Measurements from ENCODE around the gene PDE5A. TPM values are rescaled to one million over a fixed set of nuclear protein-coding genes. Genes with fewer than 3 reads are reported as not detected.

Gene PDE5A
- polyA plus RNA-seq, 1 of the 3 experiments (the other 2 are of a cell fraction): 6.4 TPM

DNA sequence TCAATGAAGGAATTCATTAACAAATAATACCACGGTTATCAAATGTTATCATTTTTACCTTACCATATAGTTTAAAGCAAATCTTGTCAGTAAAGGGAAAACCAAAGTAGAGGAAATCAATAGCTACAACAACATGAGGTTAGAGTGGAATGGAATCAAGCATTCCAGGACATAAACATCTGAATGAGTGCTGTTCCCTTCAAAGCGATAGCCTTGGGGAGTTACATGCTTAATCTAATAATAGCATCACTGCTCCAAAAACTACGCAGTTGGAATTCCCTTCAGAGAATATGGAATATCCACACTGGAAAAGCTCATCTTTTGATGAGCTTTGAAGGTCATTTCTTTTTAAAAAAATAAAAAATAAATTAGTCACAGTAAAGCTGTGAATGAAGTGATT is 31.2 kb downstream of the PDE5A start:
- no peak for TF ChIP-seq POLR2AphosphoS5 (IDR thresholded peaks at IDR 0.05; ENCODE audit: low read depth, low read length)
- TF ChIP-seq EP300 (IDR thresholded peaks at IDR 0.05; ENCODE audit: borderline replicate concordance in 1 of 2, low read depth in 1 of 2, low read length in 1 of 2): no peak
- no peak for TF ChIP-seq TEAD4 (IDR thresholded peaks at IDR 0.05; ENCODE audit: borderline replicate concordance, insufficient read depth)
- TF ChIP-seq RFX5 (IDR thresholded peaks at IDR 0.05; ENCODE audit: low read length): no peak
- no peak for TF ChIP-seq SMC3 (IDR thresholded peaks at IDR 0.05; ENCODE audit: low read depth, low read length)
- TF ChIP-seq, protein P1, sequence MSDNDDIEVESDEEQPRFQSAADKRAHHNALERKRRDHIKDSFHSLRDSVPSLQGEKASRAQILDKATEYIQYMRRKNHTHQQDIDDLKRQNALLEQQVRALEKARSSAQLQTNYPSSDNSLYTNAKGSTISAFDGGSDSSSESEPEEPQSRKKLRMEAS (IDR thresholded peaks at IDR 0.05; ENCODE audit: low read depth): no peak
- Histone ChIP-seq H3K4me2 (no peak overlapping the region), H3F3A (replicated peaks; ENCODE audit: insufficient read depth) (no peaks in the 10 kb centered on the region), H3K9ac (no peak overlapping the region), H2AFZ (ENCODE audit: low read depth) (no peak overlapping the region), H4K20me1 (ENCODE audit: insufficient read depth) (no peaks in the 10 kb centered on the region), H3K27ac (ENCODE audit: low read depth in 2 of 2, low read length in 1 of 2) (no peak overlapping the region), H3K9me3 (no peaks in the 10 kb centered on the region; the same call in 1 of the 2 replicates), H3K36me3 (replicated peaks in 1 of 2; ENCODE audit: control insufficient read depth in 1 of 2, insufficient read depth in 2 of 2, low read length in 1 of 2) (peaks cover 10 to 14% of the 10 kb centered on the region in 2 experiments), H3K9me2 (no peaks in the 10 kb centered on the region), H3K27me3 (ENCODE audit: insufficient read depth) (no peaks in the 10 kb centered on the region), H3K4me1 (ENCODE audit: control insufficient read depth in 1 of 2, insufficient read depth in 2 of 2, low read depth in 1 of 2, low read length in 1 of 2) (no peaks in the 10 kb centered on the region), H3K4me3 (ENCODE audit: low read depth in 2 of 2, low read length in 1 of 2) (no peak overlapping the region), H3K79me2 (ENCODE audit: insufficient read depth) (no peaks in the 10 kb centered on the region)
- WGBS (ENCODE audit: low lambda C conversion rate): 86% methylated on average over 3 of the region's 3 CpGs
- no peak for DNase-seq
- POLR2A ChIA-PET: no interaction called here
- CTCF ChIA-PET: interaction anchor here (0.7 to 1.5 kb wide), 2 partner anchors 31 kb away, joined by 3 to 12 read pairs; partner anchors contain the start of gene PDE5A

DNA sequence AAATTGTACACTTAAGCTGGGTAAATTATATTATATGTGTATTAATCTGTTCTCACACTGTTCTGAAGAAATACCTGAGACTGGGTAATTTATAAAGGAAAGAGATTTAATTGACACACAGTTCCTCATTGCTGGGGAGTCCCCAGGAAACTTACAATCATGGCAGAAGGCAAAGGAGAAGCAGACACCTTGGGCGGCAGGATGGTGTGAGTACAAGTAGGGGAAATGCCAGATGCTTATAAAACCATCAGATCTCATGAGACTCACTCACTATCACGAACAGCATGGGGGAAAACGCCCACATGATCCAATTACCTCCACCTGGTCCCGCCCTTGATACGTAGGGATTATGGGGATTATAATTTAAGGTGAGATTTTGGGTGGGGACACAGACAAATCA is 34.9 kb downstream of the PDE5A start:
- TF ChIP-seq REST (IDR thresholded peaks at IDR 0.05; ENCODE audit: low read depth, low read length) (no peak), MEF2A (IDR thresholded peaks at IDR 0.05; ENCODE audit: borderline replicate concordance, low read depth) (no peak), SMC3 (IDR thresholded peaks at IDR 0.05; ENCODE audit: low read depth, low read length) (no peak), YY1 (IDR thresholded peaks at IDR 0.05; ENCODE audit: low read depth) (no peak), NRF1 (IDR thresholded peaks at IDR 0.05; ENCODE audit: low read depth, low read length) (no peak), FOXM1 (IDR thresholded peaks at IDR 0.05; ENCODE audit: low read depth) (no peak), TAF1 (IDR thresholded peaks at IDR 0.05; ENCODE audit: borderline replicate concordance, low read depth, low read length) (no peak), ZBTB33 (IDR thresholded peaks at IDR 0.05; ENCODE audit: borderline replicate concordance, low read depth) (no peak), RCOR1 (IDR thresholded peaks at IDR 0.05; ENCODE audit: low read length) (no peak), TCF12 (IDR thresholded peaks at IDR 0.05) (no peak), GABPA (IDR thresholded peaks at IDR 0.05; ENCODE audit: low read depth) (no peak), SIN3A (IDR thresholded peaks at IDR 0.05; ENCODE audit: borderline replicate concordance, low read depth, low read length) (no peak), RXRA (IDR thresholded peaks at IDR 0.05; ENCODE audit: borderline replicate concordance, low read depth) (no peak), RFX5 (IDR thresholded peaks at IDR 0.05; ENCODE audit: low read length) (no peak), EP300 (IDR thresholded peaks at IDR 0.05; ENCODE audit: borderline replicate concordance in 1 of 2, low read depth in 1 of 2, low read length in 1 of 2) (no peak), GATA2 (CRISPR knock-in tag; IDR thresholded peaks at IDR 0.05) (no peak)
- TF ChIP-seq, protein P1 (IDR thresholded peaks at IDR 0.05; ENCODE audit: low read depth): no peak
- TF ChIP-seq, protein P2, sequence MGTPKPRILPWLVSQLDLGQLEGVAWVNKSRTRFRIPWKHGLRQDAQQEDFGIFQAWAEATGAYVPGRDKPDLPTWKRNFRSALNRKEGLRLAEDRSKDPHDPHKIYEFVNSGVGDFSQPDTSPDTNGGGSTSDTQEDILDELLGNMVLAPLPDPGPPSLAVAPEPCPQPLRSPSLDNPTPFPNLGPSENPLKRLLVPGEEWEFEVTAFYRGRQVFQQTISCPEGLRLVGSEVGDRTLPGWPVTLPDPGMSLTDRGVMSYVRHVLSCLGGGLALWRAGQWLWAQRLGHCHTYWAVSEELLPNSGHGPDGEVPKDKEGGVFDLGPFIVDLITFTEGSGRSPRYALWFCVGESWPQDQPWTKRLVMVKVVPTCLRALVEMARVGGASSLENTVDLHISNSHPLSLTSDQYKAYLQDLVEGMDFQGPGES (IDR thresholded peaks at IDR 0.05; ENCODE audit: low read depth, low read length): no peak
- 89% methylated on average over 5 of the region's 5 CpGs for WGBS (ENCODE audit: low lambda C conversion rate)
- H3K79me2 ChIP-seq (ENCODE audit: insufficient read depth): no peaks in the 10 kb centered on the region

More for the DNA sequence above, 34.9 kb downstream of the PDE5A start:
- Histone ChIP-seq H3K27ac (ENCODE audit: low read depth in 2 of 2, low read length in 1 of 2) (no peak overlapping the region), H3K9ac (no peak overlapping the region), H2AFZ (ENCODE audit: low read depth) (no peak overlapping the region), H3K9me2 (no peaks in the 10 kb centered on the region), H3K4me1 (ENCODE audit: control insufficient read depth in 1 of 2, insufficient read depth in 2 of 2, low read depth in 1 of 2, low read length in 1 of 2) (no peaks in the 10 kb centered on the region), H3K36me3 (replicated peaks in 1 of 2; ENCODE audit: control insufficient read depth in 1 of 2, insufficient read depth in 2 of 2, low read length in 1 of 2) (peaks cover 9 to 10% of the 10 kb centered on the region in 2 experiments), H3K4me3 (ENCODE audit: low read depth in 2 of 2, low read length in 1 of 2) (no peak overlapping the region), H3K27me3 (ENCODE audit: insufficient read depth) (no peaks in the 10 kb centered on the region), H3K4me2 (no peak overlapping the region), H4K20me1 (ENCODE audit: insufficient read depth) (no peaks in the 10 kb centered on the region), H3K9me3 (no peaks in the 10 kb centered on the region; the same call in 1 of the 2 replicates), H3F3A (replicated peaks; ENCODE audit: insufficient read depth) (no peaks in the 10 kb centered on the region)
- POLR2A ChIA-PET: no interaction called here
- CTCF ChIA-PET: interaction anchor here (0.8 to 2.5 kb wide), 2 partner anchors 25 to 35 kb away, joined by 3 to 13 read pairs; partner anchors contain the start of gene PDE5A
- no peak for DNase-seq

Data from SK-N-SH (cell line).